AG09319 (cell line): ENCODE results near the gene SETBP1.

Experiments
- DNase-seq: peaks from one replicate; pipeline ENCODE4 v3.0.0-alpha.2; 2010; ENCODE audit warnings: low read depth; ENCODE audit errors: extremely low read depth
- CTCF ChIP-seq: IDR thresholded peaks from 2 replicates; pipeline ENCODE4 v1.5.1; 2011; ENCODE audit warnings: low read depth, mild to moderate bottlenecking, inconsistent platforms, low read length, moderate library complexity

The SETBP1 gene

GRCh38 chr18:44856157-44856556 lies 175.5 kb downstream of the SETBP1 start:
- DNase-seq = no peak
- no peak for TF ChIP-seq CTCF

GRCh38 chr18:44857081-44857480 lies 176.4 kb downstream of the SETBP1 start:
- no peak for TF ChIP-seq CTCF
- DNase-seq = no peak

GRCh38 chr18:44857744-44858491 lies 177.2 kb downstream of the SETBP1 start:
- TF ChIP-seq CTCF = no peak
- no peak for DNase-seq

- DNase-seq = no peak
- TF ChIP-seq CTCF = no peak
These were observed 178.6 kb downstream of the SETBP1 start for GRCh38 chr18:44859263-44859662.

GRCh38 chr18:44859751-44860439 lies 179.2 kb downstream of the SETBP1 start:
- no peak for TF ChIP-seq CTCF
- DNase-seq = no peak

- no peak for DNase-seq
- no peak for TF ChIP-seq CTCF
These were observed 181.4 kb downstream of the SETBP1 start for GRCh38 chr18:44862112-44862511.

GRCh38 chr18:44866103-44866502 lies 185.4 kb downstream of the SETBP1 start:
- TF ChIP-seq CTCF = no peak
- DNase-seq = no peak
